Vagina (tissue), 2 donors: ENCODE results near the gene PAX2.

Source experiments
- CTCF ChIP-seq, 3 experiments: fragments of 450-650 bp in 2 of 3; fragments of 200-600 bp in 1 of 3; sonication (generic) in 1 of 3; IDR thresholded peaks; one replicate each; pipeline ENCODE4 v1.5.1; 2017 to 2019; ENCODE audit warnings: antibody characterized with exemption in 3 of 3, mild to moderate bottlenecking in 2 of 3, moderate library complexity in 2 of 3
- POLR2A ChIP-seq, 2 donors: fragments of 450-650 bp; IDR thresholded peaks; one replicate each; pipeline ENCODE4 v1.6.1; 2017; ENCODE audit warnings: antibody characterized with exemption in 2 of 2, mild to moderate bottlenecking in 2 of 2, moderate library complexity in 2 of 2

DNA sequence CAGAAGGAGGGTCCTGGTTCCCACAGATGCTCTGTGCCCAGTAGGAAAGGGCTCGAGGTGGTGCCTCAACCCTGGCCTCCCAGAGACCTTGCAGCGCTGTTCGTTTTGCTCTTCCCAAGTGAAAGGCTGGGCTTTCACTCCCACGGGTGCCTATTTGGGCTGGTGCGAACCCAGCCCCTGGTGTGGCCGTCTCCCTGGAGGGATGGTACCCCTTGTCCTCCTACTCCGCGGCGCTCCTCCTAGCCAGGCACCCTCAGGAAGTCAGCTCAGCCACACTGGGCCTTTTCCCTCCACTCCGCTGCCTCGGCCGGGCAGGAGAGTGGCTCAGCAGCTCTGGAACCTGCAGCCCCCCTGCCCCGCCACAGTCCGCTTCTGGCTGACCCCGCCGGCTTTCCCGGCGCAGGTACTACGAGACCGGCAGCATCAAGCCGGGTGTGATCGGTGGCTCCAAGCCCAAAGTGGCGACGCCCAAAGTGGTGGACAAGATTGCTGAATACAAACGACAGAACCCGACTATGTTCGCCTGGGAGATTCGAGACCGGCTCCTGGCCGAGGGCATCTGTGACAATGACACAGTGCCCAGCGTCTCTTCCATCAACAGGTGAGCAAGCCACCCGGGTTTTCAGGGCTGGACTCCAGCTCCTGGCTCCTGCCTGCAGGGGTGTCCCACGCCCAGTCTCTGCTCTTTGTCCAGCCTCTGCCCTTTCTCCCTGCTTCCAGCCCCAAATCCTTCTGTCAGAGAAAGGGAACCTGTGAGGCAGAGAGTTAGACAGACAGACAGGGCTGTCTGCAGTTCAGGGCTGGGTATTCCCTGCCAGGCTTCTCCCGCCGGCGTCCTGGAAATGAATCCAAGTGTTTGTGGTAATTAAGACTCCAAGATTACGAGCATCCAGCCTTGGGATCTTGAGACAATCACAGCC is 5.2 kb downstream of the PAX2 start:
- TF ChIP-seq CTCF (IDR thresholded peaks at IDR 0.05) (no peak), POLR2A (IDR thresholded peaks at IDR 0.05) (no peak)
